HepG2 (cell line): Measurements from ENCODE around the gene SLC17A5. TPM values are rescaled to one million over a fixed set of nuclear protein-coding genes. Genes with fewer than 3 reads are reported as not detected.
A peak's percentile ranks its signal among the peaks of the same experiment; 100 is the strongest.

Experiments used
- ATAC-seq: fragments of 200-7000 bp; cut with Tn5 transposase; 3 replicates; pipeline ENCODE4 v1.9.1; 2020; ENCODE audit warnings: mild to moderate bottlenecking, moderate library complexity
- BruUV-seq: library from RNA; stranded (reverse); fragments of 400-500 nt; replicated peaks from 2 replicates; lab custom pipeline; 2021; lab: Mats Ljungman, UMichigan
- CTCF ChIA-PET: fragments of 300-600 bp; formaldehyde crosslinking; extraction: SDS; loops from one replicate; lab custom pipeline; 2021; ENCODE audit warnings: low total read pairs, inconsistent platforms, low intra/inter-chr PET ratio; lab: Yijun Ruan, JAX
- POLR2A ChIA-PET: fragments of 350-600 bp; sonication (Branson Sonifier 250); formaldehyde crosslinking; loops from one replicate; lab custom pipeline; 2020; ENCODE audit warnings: antibody characterized with exemption, inconsistent platforms; lab: Yijun Ruan, JAX
- DNase-seq: peaks from one replicate; pipeline ENCODE4 v3.0.0-alpha.2; 2015; ENCODE audit warnings: low spot score
- FAIRE-seq: peaks from 3 replicates; lab custom pipeline; 2011; peaks lifted over from hg19 to GRCh38; lab: Jason Lieb, UNC
- H2AFZ ChIP-seq: one replicate; pipeline ENCODE4 v1.6.1; 2011; ENCODE audit warnings: low read length, inconsistent platforms
- H3K27ac ChIP-seq: fragments of 300-600 bp; 3 replicates; pipeline ENCODE4 v1.8.0; 2011; ENCODE audit warnings: mixed run types, mild to moderate bottlenecking, mixed read lengths, low read length, inconsistent platforms; ENCODE audit not compliant: insufficient read depth; ENCODE audit errors: extremely low read length
- H3K27me3 ChIP-seq, 2 experiments: fragments of 200-600 bp in 1 of 2; 2 replicates in 1 of 2; 3 replicates in 1 of 2; pipeline versions ENCODE4 v1.6.0 to v1.8.0; 2011; ENCODE audit warnings: low read length in 2 of 2, mild to moderate bottlenecking in 2 of 2, moderate library complexity in 2 of 2, inconsistent platforms in 1 of 2; ENCODE audit not compliant: insufficient read depth in 2 of 2, control insufficient read depth in 1 of 2
- H3K36me3 ChIP-seq, 2 experiments: fragments of 200-600 bp in 1 of 2; replicated peaks in 1 of 2; 2 replicates in 1 of 2; 3 replicates in 1 of 2; pipeline versions ENCODE4 v1.5.1 to v1.8.0; 2011; ENCODE audit warnings: low read length in 2 of 2, inconsistent platforms in 1 of 2; ENCODE audit not compliant: insufficient read depth in 2 of 2, control insufficient read depth in 1 of 2
- H3K4me1 ChIP-seq: 2 replicates; pipeline ENCODE4 v1.5.1; 2012; ENCODE audit warnings: low read length, inconsistent platforms; ENCODE audit not compliant: insufficient read depth
- H3K4me2 ChIP-seq: 2 replicates; pipeline ENCODE4 v1.6.0; 2011; ENCODE audit warnings: low read depth, low read length, inconsistent platforms
- H3K4me3 ChIP-seq, 3 experiments: fragments of 200-600 bp in 1 of 3; sonication (generic), shearing (Covaris generic) in 1 of 3; replicated peaks in 1 of 3; 2 replicates each; pipeline ENCODE4 v1.5.1; 2011 to 2016; ENCODE audit warnings: low read length in 3 of 3, inconsistent platforms in 2 of 3, low read depth in 2 of 3, mild to moderate bottlenecking in 2 of 3, control low read depth in 1 of 3, mixed read lengths in 1 of 3; ENCODE audit not compliant: insufficient read depth in 1 of 3
- H3K79me2 ChIP-seq: one replicate; pipeline ENCODE4 v1.6.1; 2011; ENCODE audit warnings: low read length, inconsistent platforms; ENCODE audit not compliant: insufficient read depth
- H3K9ac ChIP-seq: 2 replicates; pipeline ENCODE4 v1.6.0; 2011; ENCODE audit warnings: mild to moderate bottlenecking, low read depth, low read length, inconsistent platforms; ENCODE audit not compliant: insufficient read depth
- H3K9me3 ChIP-seq: 2 replicates; pipeline ENCODE4 v1.5.1; 2012; ENCODE audit warnings: mild to moderate bottlenecking, low read length
- H4K20me1 ChIP-seq: 2 replicates; pipeline ENCODE4 v1.6.0; 2011; ENCODE audit warnings: inconsistent platforms, mild to moderate bottlenecking, low read length, moderate library complexity; ENCODE audit not compliant: insufficient read depth
- CEBPB ChIP-seq: IDR thresholded peaks from 2 replicates; pipeline ENCODE4 v1.6.1; 2011; ENCODE audit warnings: low read depth, low read length, improper control_type of control experiment, borderline replicate concordance
- EP300 ChIP-seq, 3 experiments: sonication (generic) in 1 of 3; formaldehyde crosslinking in 1 of 3; IDR thresholded peaks; 2 replicates each; pipeline versions ENCODE4 v1.5.1 to v1.6.1; 2011 to 2020; ENCODE audit warnings: low read depth in 2 of 3, low read length in 2 of 3, borderline replicate concordance in 1 of 3, improper control_type of control experiment in 1 of 3, mild to moderate bottlenecking in 1 of 3, missing genetic modification reagents in 1 of 3, moderate library complexity in 1 of 3
- GABPB1 ChIP-seq: IDR thresholded peaks from 2 replicates; pipeline ENCODE4 v1.6.1; 2016; ENCODE audit warnings: mild to moderate bottlenecking, missing genetic modification reagents, moderate library complexity, missing compliant biosample characterization
- KLF9 ChIP-seq: IDR thresholded peaks from 2 replicates; pipeline ENCODE4 v1.6.1; 2016; ENCODE audit warnings: low read depth
- REXO4 ChIP-seq: sonication (generic); formaldehyde crosslinking; IDR thresholded peaks from 2 replicates; pipeline ENCODE4 v1.8.0; 2022; ENCODE audit warnings: missing genetic modification reagents, mild to moderate bottlenecking, borderline replicate concordance
- ZFP36L1 ChIP-seq: sonication (generic); formaldehyde crosslinking; IDR thresholded peaks from 2 replicates; pipeline ENCODE4 v1.8.0; 2022; ENCODE audit warnings: mild to moderate bottlenecking, missing genetic modification reagents, moderate library complexity
- ZMYM2 ChIP-seq: sonication (generic); formaldehyde crosslinking; IDR thresholded peaks from 2 replicates; pipeline ENCODE4 v1.8.0; 2022; ENCODE audit warnings: mild to moderate bottlenecking, missing genetic modification reagents
- ZMYM4 ChIP-seq: sonication (generic); formaldehyde crosslinking; IDR thresholded peaks from 2 replicates; pipeline ENCODE4 v1.8.1; 2023; ENCODE audit warnings: mild to moderate bottlenecking, missing genetic modification reagents
- WGBS: methylation state at CpG from one replicate; pipeline ENCODE4 v1.1.6; 2017; ENCODE audit warnings: low lambda C conversion rate; 5-methylcytosine and 5-hydroxymethylcytosine counted together
- in situ Hi-C: cut with HindIII; loops from 2 replicates; pipeline ENCODE4 v1.10.0; 2017; ENCODE audit warnings: low pct_unique_long_range_greater_than_20kb; ENCODE audit not compliant: extremely low pct_ligation_motif_present
- intact Hi-C: fragments of 100-400 bp; cut with micrococcal nuclease; formaldehyde crosslinking; loops from one replicate; pipeline ENCODE4 v1.10.0; 2022; ENCODE audit not compliant: unreplicated experiment
- polyA plus RNA-seq, 8 experiments: library from polyadenylated mRNA; depleted of rRNA in 3 of 8; stranded (reverse) in 7 of 8; unstranded in 1 of 8; fragments of >200 nt; fragmentation: Illumina TruSeq in 4 of 8; extraction: Trizol in 4 of 8; gene quantifications; 2 replicates each; pipeline versions ENCODE4 v1.2.1 to v1.2.3, GENCODE V29; 2011 to 2016; ENCODE audit warnings: low read depth in 4 of 8, missing spikeins in 1 of 8, mixed read lengths in 1 of 8; ENCODE audit not compliant: insufficient read depth in 1 of 8
- total RNA-seq, 5 experiments: library from RNA; depleted of rRNA; stranded (reverse); fragments of >200 nt; fragmentation: Illumina TruSeq; extraction: Trizol; gene quantifications; 2 replicates each; pipeline ENCODE4 v1.2.3, GENCODE V29; 2016; ENCODE audit warnings: low read depth in 1 of 5
- TF ChIP-seq, protein P1 (sequence below): sonication (generic); formaldehyde crosslinking; IDR thresholded peaks from 2 replicates; pipeline ENCODE4 v1.4.0; 2020; ENCODE audit warnings: mild to moderate bottlenecking, missing genetic modification reagents
- TF ChIP-seq, protein P2 (sequence below): sonication (generic); formaldehyde crosslinking; IDR thresholded peaks from 2 replicates; pipeline ENCODE4 v1.4.0; 2020; ENCODE audit warnings: missing genetic modification reagents

SLC17A5 gene
- total and polyA plus RNA-seq, 2 of the 13 experiments (the other 11 are each of a cell fraction or from before 2014, with no cell fraction given) = 18.3 to 20.5 TPM

DNA sequence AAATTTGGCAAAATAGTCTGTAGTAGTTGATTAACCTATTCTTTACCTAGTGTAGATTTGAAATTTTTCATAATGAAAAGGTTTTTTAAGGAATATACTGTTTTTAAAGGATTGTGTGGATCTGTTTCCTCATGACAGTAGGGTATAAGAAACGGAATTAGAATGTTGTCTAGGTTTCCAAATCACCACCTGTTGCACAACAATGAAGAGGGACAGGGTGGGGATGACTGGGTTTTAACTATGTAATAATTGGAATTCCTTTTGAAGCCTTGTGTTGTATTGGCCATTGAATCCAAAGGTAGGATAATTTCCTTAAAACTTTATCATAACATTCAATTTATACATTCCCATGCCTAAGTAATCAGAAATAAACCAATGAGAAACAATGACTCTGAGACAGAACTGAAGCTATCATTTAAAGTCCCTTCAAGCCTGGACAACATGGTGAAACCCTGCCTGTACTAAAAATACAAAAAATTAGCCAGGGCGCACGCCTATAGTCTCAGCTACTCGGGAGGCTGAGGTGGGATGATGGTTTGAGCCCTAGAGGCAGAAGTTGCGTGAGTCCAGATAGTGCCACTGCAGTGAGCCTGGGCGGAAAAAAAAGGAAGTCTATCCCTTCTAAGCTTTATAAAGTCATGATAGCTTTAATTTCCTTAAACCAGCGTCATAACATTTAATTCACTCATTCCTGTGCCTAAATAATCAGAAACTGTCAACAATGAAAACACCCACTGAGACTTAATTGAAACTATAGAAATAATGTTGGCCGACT, 18.3 kb upstream of the SLC17A5 start:
- FAIRE-seq (no peak), ATAC-seq (no peak), DNase-seq (no peak)
- H3K79me2 ChIP-seq = no peaks in the 10 kb centered on the region
- H4K20me1 ChIP-seq = no peaks in the 10 kb centered on the region
- BruUV-seq = no TSS peak
- H2AFZ ChIP-seq = no peak overlapping the region
- no peaks in the 10 kb centered on the region for H3K36me3 ChIP-seq
- H3K27me3 ChIP-seq = no peaks in the 10 kb centered on the region; a peak in 1 of 5 replicates
- intact Hi-C loops = no loop called here
- H3K9ac ChIP-seq = no peak overlapping the region
- in situ Hi-C loops = no loop called here
- POLR2A ChIA-PET = no interaction called here
- no peaks in the 10 kb centered on the region for H3K9me3 ChIP-seq
- H3K4me1 ChIP-seq = no peaks in the 10 kb centered on the region
- no peak overlapping the region for H3K27ac ChIP-seq
- CTCF ChIA-PET = no interaction called here
- WGBS = 30% methylated on average over 8 of the region's 8 CpGs
- TF ChIP-seq EP300 (IDR thresholded peaks at IDR 0.05; ENCODE audit: low read depth in 2 of 2, low read length in 2 of 2) = no peak
- TF ChIP-seq EP300 (CRISPR knock-in tag; IDR thresholded peaks at IDR 0.05; ENCODE audit: borderline replicate concordance) = no peak
- TF ChIP-seq CEBPB = 0 out of 2 replicates have a peak, but pooled peaks have one; percentile 29
- H3K4me3 ChIP-seq = no peak overlapping the region
- H3K4me2 ChIP-seq = no peak overlapping the region

DNA sequence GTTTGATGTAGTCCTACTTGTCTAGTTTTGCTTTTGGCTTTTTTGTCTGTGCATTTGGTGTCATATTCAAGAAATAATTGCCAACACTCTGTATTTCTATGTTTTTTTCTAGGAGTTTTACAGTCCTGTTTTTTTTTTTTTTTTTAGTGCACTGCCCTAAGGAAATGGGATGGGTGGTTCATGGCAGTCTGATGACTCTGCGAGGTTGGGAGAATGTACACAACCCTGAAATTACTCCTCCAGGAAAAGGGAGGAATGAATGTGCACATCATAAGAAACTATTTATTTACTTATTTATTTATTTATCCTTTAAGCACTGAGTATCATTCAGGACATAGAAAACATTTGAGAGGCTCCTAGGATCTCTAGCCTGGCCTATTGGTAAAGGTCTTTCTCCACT, 15.2 kb upstream of the SLC17A5 start:
- BruUV-seq = no TSS peak
- CTCF ChIA-PET = no interaction called here
- ATAC-seq = no peak
- TF ChIP-seq REXO4 (no peak), ZMYM2 (CRISPR knock-in tag) (no peak), GABPB1 (CRISPR knock-in tag) (no peak), ZFP36L1 (CRISPR knock-in tag) (no peak), ZMYM4 (CRISPR knock-in tag) (no peak), KLF9 (no peak)
- TF ChIP-seq, protein P1, sequence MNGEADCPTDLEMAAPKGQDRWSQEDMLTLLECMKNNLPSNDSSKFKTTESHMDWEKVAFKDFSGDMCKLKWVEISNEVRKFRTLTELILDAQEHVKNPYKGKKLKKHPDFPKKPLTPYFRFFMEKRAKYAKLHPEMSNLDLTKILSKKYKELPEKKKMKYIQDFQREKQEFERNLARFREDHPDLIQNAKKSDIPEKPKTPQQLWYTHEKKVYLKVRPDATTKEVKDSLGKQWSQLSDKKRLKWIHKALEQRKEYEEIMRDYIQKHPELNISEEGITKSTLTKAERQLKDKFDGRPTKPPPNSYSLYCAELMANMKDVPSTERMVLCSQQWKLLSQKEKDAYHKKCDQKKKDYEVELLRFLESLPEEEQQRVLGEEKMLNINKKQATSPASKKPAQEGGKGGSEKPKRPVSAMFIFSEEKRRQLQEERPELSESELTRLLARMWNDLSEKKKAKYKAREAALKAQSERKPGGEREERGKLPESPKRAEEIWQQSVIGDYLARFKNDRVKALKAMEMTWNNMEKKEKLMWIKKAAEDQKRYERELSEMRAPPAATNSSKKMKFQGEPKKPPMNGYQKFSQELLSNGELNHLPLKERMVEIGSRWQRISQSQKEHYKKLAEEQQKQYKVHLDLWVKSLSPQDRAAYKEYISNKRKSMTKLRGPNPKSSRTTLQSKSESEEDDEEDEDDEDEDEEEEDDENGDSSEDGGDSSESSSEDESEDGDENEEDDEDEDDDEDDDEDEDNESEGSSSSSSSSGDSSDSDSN (CRISPR knock-in tag) = no peak
- TF ChIP-seq, protein P2, sequence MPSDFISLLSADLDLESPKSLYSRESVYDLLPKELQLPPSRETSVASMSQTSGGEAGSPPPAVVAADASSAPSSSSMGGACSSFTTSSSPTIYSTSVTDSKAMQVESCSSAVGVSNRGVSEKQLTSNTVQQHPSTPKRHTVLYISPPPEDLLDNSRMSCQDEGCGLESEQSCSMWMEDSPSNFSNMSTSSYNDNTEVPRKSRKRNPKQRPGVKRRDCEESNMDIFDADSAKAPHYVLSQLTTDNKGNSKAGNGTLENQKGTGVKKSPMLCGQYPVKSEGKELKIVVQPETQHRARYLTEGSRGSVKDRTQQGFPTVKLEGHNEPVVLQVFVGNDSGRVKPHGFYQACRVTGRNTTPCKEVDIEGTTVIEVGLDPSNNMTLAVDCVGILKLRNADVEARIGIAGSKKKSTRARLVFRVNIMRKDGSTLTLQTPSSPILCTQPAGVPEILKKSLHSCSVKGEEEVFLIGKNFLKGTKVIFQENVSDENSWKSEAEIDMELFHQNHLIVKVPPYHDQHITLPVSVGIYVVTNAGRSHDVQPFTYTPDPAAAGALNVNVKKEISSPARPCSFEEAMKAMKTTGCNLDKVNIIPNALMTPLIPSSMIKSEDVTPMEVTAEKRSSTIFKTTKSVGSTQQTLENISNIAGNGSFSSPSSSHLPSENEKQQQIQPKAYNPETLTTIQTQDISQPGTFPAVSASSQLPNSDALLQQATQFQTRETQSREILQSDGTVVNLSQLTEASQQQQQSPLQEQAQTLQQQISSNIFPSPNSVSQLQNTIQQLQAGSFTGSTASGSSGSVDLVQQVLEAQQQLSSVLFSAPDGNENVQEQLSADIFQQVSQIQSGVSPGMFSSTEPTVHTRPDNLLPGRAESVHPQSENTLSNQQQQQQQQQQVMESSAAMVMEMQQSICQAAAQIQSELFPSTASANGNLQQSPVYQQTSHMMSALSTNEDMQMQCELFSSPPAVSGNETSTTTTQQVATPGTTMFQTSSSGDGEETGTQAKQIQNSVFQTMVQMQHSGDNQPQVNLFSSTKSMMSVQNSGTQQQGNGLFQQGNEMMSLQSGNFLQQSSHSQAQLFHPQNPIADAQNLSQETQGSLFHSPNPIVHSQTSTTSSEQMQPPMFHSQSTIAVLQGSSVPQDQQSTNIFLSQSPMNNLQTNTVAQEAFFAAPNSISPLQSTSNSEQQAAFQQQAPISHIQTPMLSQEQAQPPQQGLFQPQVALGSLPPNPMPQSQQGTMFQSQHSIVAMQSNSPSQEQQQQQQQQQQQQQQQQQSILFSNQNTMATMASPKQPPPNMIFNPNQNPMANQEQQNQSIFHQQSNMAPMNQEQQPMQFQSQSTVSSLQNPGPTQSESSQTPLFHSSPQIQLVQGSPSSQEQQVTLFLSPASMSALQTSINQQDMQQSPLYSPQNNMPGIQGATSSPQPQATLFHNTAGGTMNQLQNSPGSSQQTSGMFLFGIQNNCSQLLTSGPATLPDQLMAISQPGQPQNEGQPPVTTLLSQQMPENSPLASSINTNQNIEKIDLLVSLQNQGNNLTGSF = no peak

More for the DNA sequence above, 15.2 kb upstream of the SLC17A5 start:
- no peaks in the 10 kb centered on the region for H3K4me1 ChIP-seq
- FAIRE-seq = no peak
- H3K4me3 ChIP-seq = no peak overlapping the region
- intact Hi-C loops = no loop called here
- no peaks in the 10 kb centered on the region for H4K20me1 ChIP-seq
- no peaks in the 10 kb centered on the region for H3K79me2 ChIP-seq
- in situ Hi-C loops = no loop called here
- WGBS = 26% methylated on average over 1 of the region's 1 CpG
- no peak overlapping the region for H3K4me2 ChIP-seq
- POLR2A ChIA-PET = no interaction called here
- H3K27ac ChIP-seq = no peak overlapping the region
- no peak overlapping the region for H3K9ac ChIP-seq
- DNase-seq = no peak
- H3K27me3 ChIP-seq = peaks cover under 1 to 3% of the 10 kb centered on the region in 2 experiments; a peak in 2 of 5 replicates
- no peak overlapping the region for H2AFZ ChIP-seq
- no peaks in the 10 kb centered on the region for H3K36me3 ChIP-seq
- no peaks in the 10 kb centered on the region for H3K9me3 ChIP-seq
